Measurements from ENCODE around the gene INSR.
"Not testable (repeated sequence)": the region's sequence is repeated elsewhere in the genome, so short reads cannot be mapped to it uniquely, and the experiment has no call there.

GRCh38 chr19:7146086-7146485 is 148.1 kb downstream of the INSR start:
- TF ChIP-seq, protein P1, sequence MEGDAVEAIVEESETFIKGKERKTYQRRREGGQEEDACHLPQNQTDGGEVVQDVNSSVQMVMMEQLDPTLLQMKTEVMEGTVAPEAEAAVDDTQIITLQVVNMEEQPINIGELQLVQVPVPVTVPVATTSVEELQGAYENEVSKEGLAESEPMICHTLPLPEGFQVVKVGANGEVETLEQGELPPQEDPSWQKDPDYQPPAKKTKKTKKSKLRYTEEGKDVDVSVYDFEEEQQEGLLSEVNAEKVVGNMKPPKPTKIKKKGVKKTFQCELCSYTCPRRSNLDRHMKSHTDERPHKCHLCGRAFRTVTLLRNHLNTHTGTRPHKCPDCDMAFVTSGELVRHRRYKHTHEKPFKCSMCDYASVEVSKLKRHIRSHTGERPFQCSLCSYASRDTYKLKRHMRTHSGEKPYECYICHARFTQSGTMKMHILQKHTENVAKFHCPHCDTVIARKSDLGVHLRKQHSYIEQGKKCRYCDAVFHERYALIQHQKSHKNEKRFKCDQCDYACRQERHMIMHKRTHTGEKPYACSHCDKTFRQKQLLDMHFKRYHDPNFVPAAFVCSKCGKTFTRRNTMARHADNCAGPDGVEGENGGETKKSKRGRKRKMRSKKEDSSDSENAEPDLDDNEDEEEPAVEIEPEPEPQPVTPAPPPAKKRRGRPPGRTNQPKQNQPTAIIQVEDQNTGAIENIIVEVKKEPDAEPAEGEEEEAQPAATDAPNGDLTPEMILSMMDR (IDR thresholded peaks at IDR 0.05): not testable (repeated sequence)
- TF ChIP-seq POLR2A (IDR thresholded peaks at IDR 0.05): not testable (repeated sequence)
